ENCODE measurements around the gene UBE4A. TPM values are rescaled to one million over a fixed set of nuclear protein-coding genes. Genes with fewer than 3 reads are reported as not detected.

The UBE4A gene
- polyA plus RNA-seq, 1 experiment = 32.0 TPM

DNA sequence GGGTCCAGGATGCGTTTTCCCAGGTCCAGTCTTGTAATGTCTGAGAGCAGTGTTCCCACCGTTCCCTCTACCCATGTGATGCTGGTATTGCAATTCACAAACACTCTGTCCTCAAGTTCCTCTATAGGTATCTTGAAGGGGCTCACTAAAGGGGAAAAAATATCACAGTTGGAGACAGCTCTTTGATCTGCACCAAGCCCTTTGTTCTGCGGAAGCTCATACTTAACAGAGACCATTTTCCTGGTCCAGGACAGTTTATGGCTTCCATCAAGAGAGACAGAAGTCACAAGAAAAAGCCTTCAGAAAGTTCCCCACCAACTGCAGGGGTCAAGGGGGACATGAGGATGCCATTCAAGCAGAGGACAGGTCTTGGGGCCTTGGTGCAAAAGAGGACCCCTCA lies 19.0 kb upstream of the UBE4A start:
- Histone ChIP-seq H3K27me3 (ENCODE audit: control insufficient read depth, insufficient read depth, low read length) (no peaks in the 10 kb centered on the region), H3K4me3 (ENCODE audit: low read depth, low read length) (no peak overlapping the region), H3K9me3 (ENCODE audit: control insufficient read depth, insufficient read depth, low read length) (no peaks in the 10 kb centered on the region), H3K27ac (ENCODE audit: low read depth, low read length) (no peak overlapping the region)
- ChIA-PET CTCF (interaction anchor here (1.0 kb wide), 2 partner anchors 10 to 142 kb away, joined by 3 to 5 read pairs; no protein-coding TSS in a partner anchor), POLR2A (no interaction called here)
- DNase-seq (ENCODE audit: low read depth, low spot score) = no peak
- TF ChIP-seq, protein P1, sequence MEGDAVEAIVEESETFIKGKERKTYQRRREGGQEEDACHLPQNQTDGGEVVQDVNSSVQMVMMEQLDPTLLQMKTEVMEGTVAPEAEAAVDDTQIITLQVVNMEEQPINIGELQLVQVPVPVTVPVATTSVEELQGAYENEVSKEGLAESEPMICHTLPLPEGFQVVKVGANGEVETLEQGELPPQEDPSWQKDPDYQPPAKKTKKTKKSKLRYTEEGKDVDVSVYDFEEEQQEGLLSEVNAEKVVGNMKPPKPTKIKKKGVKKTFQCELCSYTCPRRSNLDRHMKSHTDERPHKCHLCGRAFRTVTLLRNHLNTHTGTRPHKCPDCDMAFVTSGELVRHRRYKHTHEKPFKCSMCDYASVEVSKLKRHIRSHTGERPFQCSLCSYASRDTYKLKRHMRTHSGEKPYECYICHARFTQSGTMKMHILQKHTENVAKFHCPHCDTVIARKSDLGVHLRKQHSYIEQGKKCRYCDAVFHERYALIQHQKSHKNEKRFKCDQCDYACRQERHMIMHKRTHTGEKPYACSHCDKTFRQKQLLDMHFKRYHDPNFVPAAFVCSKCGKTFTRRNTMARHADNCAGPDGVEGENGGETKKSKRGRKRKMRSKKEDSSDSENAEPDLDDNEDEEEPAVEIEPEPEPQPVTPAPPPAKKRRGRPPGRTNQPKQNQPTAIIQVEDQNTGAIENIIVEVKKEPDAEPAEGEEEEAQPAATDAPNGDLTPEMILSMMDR (IDR thresholded peaks at IDR 0.05; ENCODE audit: low read depth, low read length) = no peak

DNA sequence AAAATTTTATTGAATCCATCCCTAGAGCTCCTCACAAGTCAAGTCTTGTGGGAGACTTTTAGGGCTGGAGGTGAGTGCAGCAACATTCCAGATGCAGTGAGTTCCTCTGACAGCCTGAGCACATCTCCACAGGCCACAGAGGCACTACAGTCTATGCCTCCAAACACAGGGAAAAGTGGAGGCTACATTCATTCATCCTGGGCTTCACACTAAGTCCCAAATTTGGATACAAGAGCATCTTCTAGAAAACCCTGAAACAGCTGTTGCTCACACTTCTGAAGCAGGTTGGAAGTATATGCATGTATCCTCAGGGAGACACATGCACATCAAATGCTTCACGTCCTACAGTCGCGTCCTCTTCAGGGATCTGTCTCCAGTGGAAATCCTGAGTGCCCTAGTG lies 18.1 kb upstream of the UBE4A start:
- CTCF ChIA-PET = no interaction called here
- TF ChIP-seq, protein P1 (IDR thresholded peaks at IDR 0.05; ENCODE audit: low read depth, low read length) = no peak
- DNase-seq (ENCODE audit: low read depth, low spot score) = no peak
- no peaks in the 10 kb centered on the region for H3K27me3 ChIP-seq (ENCODE audit: control insufficient read depth, insufficient read depth, low read length)
- no peaks in the 10 kb centered on the region for H3K9me3 ChIP-seq (ENCODE audit: control insufficient read depth, insufficient read depth, low read length)
- no peak overlapping the region for H3K4me3 ChIP-seq (ENCODE audit: low read depth, low read length)
- H3K27ac ChIP-seq (ENCODE audit: low read depth, low read length) = no peak overlapping the region
- POLR2A ChIA-PET = no interaction called here

DNA sequence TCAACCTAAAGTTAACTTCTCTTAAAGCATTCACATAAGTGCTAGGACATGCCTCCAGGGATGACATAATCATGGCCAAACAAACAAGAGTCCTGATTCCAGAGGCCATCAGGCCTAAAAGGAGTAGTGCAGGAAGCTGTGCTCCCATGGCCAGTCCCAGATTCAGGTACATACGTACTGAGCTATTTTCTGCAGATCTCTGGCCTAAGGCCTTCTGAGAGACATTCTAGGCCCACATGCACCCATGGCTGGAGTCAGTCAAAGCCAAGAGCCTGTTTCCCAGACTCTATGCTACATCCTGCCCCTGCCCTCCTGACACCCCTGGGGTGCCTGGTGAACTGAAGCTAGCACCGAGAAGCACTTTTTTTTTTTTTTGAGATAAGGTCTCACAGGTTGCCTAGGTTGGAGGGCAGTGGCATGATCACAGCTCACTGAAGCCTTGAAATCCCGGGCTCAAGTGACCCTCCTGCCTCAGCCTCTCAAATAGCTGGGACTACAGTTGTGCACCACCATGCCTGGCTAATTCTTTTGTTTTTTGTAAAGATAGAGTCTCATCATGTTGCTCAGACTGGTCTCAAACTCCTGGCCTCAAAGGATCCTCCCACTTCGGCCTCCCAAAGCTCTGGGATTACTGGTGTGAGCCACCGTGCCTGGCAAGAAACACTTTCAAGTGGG lies 17.4 kb upstream of the UBE4A start:
- no peak overlapping the region for H3K27ac ChIP-seq (ENCODE audit: low read depth, low read length)
- H3K27me3 ChIP-seq (ENCODE audit: control insufficient read depth, insufficient read depth, low read length) = no peaks in the 10 kb centered on the region
- no peak for DNase-seq (ENCODE audit: low read depth, low spot score)
- H3K4me3 ChIP-seq (ENCODE audit: low read depth, low read length) = no peak overlapping the region
- ChIA-PET POLR2A (no interaction called here), CTCF (no interaction called here)
- H3K9me3 ChIP-seq (ENCODE audit: control insufficient read depth, insufficient read depth, low read length) = no peaks in the 10 kb centered on the region
- TF ChIP-seq, protein P1 (IDR thresholded peaks at IDR 0.05; ENCODE audit: low read depth, low read length) = no peak

DNA sequence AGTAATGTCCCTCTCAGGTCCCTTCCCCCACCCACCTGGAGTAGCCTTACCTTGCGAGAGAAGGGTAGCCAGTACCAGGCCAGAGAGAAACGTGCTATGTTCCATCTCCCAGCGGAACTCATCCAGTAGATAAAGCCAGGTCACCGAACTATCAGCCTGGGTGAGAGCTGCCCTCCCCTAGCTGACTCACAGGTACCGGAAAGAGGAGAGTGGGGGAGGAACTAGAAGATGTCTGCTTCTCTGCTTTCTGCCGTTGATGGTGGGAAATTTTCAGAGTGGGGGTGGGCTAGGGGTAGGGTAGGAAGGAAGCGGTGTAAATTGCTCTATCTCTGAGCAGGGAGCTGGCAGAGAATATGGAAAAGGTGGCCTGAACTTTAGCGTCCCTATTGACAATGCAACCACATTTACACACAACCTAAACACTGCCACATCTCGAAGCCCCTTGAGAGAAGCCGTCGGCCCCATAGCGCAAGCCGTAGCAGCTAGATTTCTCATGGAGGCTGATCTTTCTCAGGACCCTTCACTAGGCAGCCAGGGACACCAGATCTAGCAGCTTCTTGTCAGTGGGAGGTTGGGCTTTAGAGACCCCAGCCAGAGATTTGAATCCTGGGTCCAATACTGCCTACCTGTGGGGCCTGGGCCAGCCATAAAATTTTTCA lies 16.8 kb upstream of the UBE4A start, which contains the start of gene CD3D:
Gene CD3D (minus strand): TSS at position 203 of the 659 bp plus-strand sequence. CDS start 98 bp downstream, at position 105.
- no peak within 1 kb of the TSS for H3K4me3 ChIP-seq (ENCODE audit: low read depth, low read length)
- H3K9me3 ChIP-seq (ENCODE audit: control insufficient read depth, insufficient read depth, low read length) = no peaks in the 10 kb centered on the region
- TF ChIP-seq, protein P1 (IDR thresholded peaks at IDR 0.05; ENCODE audit: low read depth, low read length) = no peak
- ChIA-PET CTCF (interaction anchor here (0.6 kb wide), 1 partner anchor 10 kb away, joined by 4 read pairs; no protein-coding TSS in a partner anchor), POLR2A (no interaction called here)
- no peaks in the 10 kb centered on the region for H3K27me3 ChIP-seq (ENCODE audit: control insufficient read depth, insufficient read depth, low read length)
- DNase-seq (ENCODE audit: low read depth, low spot score) = no peak
- H3K27ac ChIP-seq (ENCODE audit: low read depth, low read length) = no peak within 1 kb of the TSS

DNA sequence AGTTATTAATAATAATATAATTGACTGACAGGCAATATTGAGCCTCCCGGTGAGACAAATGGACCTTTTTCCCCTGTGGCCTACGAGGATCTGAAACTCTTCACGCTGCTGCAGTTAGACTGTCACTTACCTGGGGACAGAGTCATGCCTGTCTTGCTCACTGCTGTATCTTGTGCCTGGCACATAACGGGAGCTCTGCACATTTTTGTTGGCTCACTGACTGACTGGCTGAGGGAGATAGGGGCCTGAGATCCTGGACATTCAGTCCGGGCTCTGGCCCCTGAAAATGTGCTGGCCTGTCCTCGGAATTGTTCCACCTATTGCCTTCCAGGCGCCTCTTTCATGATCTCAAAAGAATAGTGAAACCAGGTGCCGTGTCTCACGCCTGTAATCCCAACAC lies 16.2 kb upstream of the UBE4A start:
- ChIA-PET POLR2A (no interaction called here), CTCF (no interaction called here)
- Histone ChIP-seq H3K9me3 (ENCODE audit: control insufficient read depth, insufficient read depth, low read length) (no peaks in the 10 kb centered on the region), H3K27me3 (ENCODE audit: control insufficient read depth, insufficient read depth, low read length) (no peaks in the 10 kb centered on the region), H3K27ac (ENCODE audit: low read depth, low read length) (no peak overlapping the region), H3K4me3 (ENCODE audit: low read depth, low read length) (no peak overlapping the region)
- no peak for DNase-seq (ENCODE audit: low read depth, low spot score)
- TF ChIP-seq, protein P1 (IDR thresholded peaks at IDR 0.05; ENCODE audit: low read depth, low read length) = no peak
